CMK (cell line): ENCODE results near the gene LYSMD1.

Source experiments
- DNase-seq: peaks from one replicate; pipeline ENCODE4 v3.0.0-alpha.2; 2010; ENCODE audit warnings: low read depth

LYSMD1 gene

GRCh38 chr1:151175041-151175741, 9.5 kb upstream of the LYSMD1 start:
- no peak for DNase-seq

DNA sequence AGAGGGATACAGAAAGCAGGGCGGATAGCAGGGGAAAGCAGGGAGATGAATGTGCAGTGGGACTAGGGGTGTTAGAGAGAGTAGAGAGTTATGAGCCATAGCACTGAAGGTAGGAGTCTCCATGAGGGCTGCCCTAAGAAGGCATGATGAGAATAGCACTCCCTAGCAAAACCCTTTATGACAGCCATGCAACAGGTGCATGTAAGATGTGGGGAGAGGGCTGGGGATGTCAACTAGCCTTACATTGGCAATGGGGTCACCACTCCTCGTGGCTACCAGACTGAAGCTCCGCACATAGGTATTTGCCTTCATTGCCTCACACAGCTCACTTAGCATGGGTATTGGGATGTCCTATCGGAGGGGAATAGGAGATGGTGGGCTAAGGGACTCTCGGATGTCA, 5.5 kb upstream of the LYSMD1 start:
- no peak for DNase-seq

DNA sequence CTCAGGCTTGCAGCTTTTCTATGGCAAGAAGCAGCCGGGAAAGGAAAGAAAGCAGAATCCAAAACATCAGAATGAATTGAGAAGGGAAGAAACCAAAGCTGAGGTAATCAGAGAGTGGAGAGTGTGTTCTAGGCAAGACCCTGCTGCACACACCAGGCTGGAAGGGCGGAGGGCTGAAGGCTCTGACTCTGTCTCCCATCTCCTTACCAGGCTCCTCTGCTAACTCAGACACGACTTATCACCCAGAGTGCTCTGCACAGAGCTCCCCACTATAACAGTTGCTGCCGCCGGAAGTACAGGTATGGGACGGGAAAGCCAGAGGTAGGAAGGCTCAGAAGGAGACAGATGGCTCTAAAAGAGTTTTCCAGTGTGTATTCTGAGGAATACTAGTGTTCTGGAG, 1.4 kb upstream of the LYSMD1 start:
- DNase-seq: no peak

GRCh38 chr1:151166505-151166956, 829 bp upstream of the LYSMD1 start:
- DNase-seq: peak; percentile 63

- no peak for DNase-seq
These were observed 393 bp downstream of the LYSMD1 start for GRCh38 chr1:151165281-151165737.

DNA sequence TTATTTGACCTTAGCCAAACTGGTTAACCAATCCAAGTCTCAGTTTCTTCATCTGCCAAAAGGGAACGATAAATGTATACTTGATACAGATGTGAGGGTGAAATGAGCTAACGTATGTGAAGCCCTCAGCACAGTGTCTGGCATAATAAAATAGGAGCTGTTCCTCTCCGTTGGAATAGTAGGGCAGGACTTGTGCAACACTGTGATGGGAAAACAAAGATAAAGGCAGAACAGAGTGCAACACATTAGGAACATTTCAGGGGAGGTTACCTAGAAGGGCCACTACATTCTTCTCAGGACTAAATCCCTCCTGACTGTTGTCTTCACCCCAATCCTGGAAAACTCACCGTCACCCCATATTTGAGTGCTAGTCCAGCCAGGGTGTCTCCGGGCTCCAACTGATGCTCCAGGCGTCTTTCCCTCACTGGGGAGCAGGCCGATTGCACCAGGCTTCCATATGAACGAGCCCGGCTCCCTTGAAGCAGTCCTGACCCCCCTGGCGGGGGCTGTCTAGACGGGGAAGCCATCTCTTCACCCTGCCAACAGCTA, 896 bp downstream of the LYSMD1 start:
- DNase-seq: no peak

DNA sequence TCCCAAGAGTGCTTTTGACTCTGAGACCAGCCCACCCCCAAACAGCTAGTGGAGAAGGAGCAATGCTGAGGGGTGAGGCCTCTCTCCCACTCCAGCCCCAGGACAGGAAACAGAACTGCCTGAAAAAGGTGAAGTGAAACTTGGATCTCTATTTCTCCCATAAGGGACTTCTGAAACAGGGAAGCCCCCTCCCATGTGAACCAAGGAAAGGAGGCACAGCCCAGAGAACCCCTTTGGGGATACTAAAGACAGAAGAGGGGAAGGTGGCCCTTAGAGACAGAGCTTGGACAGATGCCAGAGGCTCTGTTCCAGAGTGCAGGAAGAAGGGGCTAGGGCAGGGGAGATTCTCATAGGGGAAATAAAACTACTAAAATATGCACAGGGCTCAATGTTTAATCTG, 6.3 kb downstream of the LYSMD1 start:
- DNase-seq: no peak

DNA sequence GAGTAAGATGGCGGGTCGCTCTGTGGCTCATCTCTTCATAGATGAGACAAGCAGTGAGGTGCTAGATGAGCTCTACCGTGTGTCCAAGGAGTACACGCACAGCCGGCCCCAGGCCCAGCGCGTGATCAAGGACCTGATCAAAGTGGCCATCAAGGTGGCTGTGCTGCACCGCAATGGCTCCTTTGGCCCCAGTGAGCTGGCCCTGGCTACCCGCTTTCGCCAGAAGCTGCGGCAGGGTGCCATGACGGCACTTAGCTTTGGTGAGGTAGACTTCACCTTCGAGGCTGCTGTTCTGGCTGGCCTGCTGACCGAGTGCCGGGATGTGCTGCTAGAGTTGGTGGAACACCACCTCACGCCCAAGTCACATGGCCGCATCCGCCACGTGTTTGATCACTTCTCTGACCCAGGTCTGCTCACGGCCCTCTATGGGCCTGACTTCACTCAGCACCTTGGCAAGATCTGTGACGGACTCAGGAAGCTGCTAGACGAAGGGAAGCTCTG, 6.9 kb downstream of the LYSMD1 start:
- DNase-seq: no peak

- no peak for DNase-seq
These were observed 7.4 kb downstream of the LYSMD1 start for GRCh38 chr1:151158326-151158725.

- peak; percentile 90 for DNase-seq
These were observed 8.6 kb downstream of the LYSMD1 start for GRCh38 chr1:151157067-151157531.

- peak; percentile 64 for DNase-seq
These were observed 9.2 kb downstream of the LYSMD1 start, which contains the start of gene TNFAIP8L2 for GRCh38 chr1:151156515-151156819. TSS of gene TNFAIP8L2 (plus strand) at chr1:151156649. CDS start at chr1:151158698, 2,049 bp downstream.

- DNase-seq: no peak
These were observed 18.0 kb downstream of the LYSMD1 start for GRCh38 chr1:151147665-151148064.

DNA sequence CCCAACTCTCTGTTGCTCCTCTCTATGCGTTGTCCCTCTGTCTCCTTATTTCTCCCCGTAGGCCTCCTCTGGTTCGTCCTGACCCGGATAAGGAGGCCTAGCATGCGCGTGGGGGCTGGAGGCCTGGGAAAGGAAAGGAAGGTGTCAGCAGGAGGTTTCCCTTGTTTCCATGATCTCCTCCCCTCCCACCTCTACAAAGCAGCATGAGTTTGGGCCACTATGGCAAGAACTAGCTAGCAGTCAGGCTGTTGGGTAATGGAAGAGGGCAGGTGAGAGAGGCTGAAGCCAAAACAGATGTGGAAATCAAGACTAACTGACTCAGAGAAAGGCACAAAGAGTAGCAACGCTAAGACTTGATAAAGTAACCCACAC, 18.6 kb downstream of the LYSMD1 start:
- no peak for DNase-seq

GRCh38 chr1:151146412-151147131, 19.1 kb downstream of the LYSMD1 start, which contains the start of gene SEMA6C:
TSS of gene SEMA6C (minus strand) at chr1:151146631. CDS start at chr1:151142621, 4,010 bp downstream.
- peak; percentile 59 for DNase-seq

DNA sequence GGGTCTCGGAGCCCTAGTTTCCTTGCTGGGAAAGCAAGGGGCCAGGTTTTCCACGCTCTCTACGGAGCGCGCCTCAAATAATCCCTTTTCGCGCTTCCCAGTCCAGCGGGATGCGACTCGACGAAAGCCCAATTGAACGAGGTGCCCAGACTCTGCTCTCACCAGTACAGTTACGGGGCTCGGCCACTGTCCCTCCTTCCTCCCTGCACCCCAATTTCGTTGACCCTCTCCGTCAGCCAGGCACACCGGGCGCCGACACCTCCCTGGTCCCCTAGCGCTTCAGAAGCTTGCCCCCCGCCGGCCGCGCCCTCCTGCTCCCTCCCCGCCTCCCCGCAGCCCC, 19.7 kb downstream of the LYSMD1 start:
- no peak for DNase-seq

- DNase-seq: no peak
These were observed 20.2 kb downstream of the LYSMD1 start for GRCh38 chr1:151145304-151146071.

DNA sequence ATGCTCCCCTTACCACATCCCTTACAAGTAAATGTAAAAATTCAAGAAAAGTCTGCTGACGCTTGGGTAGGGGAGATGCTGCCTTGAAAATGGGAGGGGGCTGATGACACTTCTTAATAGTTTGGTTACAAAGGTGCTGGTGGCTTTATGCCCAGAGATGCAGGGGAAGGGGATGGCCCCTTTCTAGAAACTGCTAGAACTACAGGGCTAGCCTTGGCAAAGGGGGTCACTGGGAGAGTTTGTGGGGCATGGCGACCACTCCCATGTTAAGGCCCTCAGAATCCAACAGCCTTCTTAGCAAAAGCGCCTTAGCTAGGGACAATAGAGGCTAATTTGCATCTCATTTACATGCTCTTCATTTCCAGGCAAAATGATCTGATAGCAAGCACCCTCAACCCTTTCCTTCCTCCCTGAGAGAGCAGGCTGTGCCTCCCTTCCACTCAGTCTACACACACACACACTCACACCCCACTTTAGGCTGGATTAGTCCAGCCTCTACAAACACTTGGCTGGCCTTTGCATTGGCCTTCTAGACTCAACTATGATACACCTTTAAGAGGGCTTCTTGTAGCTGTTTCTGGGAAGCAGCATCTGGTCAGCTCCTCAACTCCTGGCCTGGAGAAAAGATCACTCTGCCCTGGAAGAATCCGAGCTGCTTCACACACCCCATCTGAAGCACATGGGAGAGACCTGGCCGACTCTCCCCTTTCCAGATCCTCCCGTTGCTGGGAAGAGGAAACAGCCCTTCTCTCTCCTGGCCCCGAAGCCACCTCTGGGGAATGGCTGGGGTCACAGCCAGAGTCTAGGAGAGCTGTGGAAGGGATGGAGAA, 21.0 kb downstream of the LYSMD1 start:
- no peak for DNase-seq

DNA sequence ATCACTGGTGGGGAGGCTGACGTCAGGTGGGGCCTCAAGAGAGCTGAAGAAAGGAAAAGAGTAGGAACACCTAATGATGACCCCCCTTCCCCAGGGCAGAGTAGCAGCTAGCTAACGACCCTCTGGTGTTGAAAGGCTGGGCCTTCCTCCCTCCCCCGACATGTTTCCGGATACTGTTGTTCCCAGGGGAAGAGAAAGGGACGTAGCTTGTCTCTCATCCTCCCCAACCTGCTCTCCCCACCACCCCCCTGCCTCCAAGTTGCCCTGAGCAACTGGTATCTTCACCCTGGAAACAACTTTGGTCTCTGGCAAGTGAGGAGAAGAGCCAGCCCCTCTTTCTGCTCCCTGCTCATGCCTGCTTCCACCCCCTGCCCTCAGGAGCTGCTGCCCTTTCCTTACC, 21.7 kb downstream of the LYSMD1 start:
- DNase-seq: no peak

DNA sequence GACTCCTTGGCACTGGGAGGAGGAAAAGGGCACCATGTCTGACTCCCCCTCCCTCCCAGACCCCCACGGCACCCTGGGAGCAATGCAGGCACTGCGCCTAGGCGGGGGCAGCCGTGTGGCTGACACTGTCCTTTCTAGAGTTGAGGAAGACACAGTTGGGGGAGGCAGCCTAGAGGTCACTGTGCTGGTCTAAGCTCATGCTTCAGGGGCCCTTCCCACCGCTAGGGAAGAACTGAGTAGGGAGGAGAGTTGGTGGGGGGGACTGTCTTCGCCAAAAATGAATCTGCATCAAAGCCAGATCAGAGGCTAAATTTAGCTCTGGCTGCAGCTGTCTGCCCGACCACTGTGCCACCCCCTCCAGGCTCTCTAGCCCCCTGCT, 22.7 kb downstream of the LYSMD1 start:
- no peak for DNase-seq

GRCh38 chr1:151142411-151143056, 23.2 kb downstream of the LYSMD1 start:
- DNase-seq: no peak

DNA sequence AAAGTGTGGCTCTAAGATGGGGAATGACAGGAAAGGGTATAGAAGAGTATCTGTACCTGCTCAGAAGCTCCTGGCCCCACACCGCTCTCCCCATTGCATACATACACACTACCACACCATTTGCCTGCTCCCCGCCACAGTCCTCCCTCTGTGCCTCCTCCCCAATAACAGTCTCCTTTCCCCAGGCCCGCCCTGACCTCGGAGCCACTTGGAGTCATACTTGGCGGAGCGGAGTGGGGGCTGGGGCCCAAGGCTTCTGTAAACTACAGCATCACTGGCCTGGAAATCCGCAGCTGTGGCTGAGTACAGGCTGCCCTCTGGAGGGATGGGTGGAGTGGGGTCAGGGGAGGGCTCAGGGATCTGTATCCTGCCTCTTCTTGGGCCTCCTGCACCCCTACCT, 27.9 kb downstream of the LYSMD1 start:
- DNase-seq: no peak
